RCC 7860 (cell line): ENCODE data around the gene ZNF232.
"Not testable (repeated sequence)": the region's sequence is repeated elsewhere in the genome, so short reads cannot be mapped to it uniquely, and the experiment has no call there.

Experiments used
- DNase-seq: peaks from one replicate; pipeline ENCODE4 v3.0.0-alpha.2; 2015; ENCODE audit warnings: low spot score
- FAIRE-seq: peaks from 2 replicates; lab custom pipeline; 2012; peaks lifted over from hg19 to GRCh38; lab: Jason Lieb, UNC

The ZNF232 gene

GRCh38 chr17:5130687-5131086 is 19.0 kb upstream of the ZNF232 start:
- not testable (repeated sequence) for FAIRE-seq

GRCh38 chr17:5130261-5130660 is 18.6 kb upstream of the ZNF232 start:
- DNase-seq, FAIRE-seq: not testable (repeated sequence)

More at GRCh38 chr17:5130687-5131086, 19.0 kb upstream of the ZNF232 start:
- DNase-seq, result not testable (repeated sequence)

GRCh38 chr17:5129770-5130169 is 18.1 kb upstream of the ZNF232 start:
- DNase-seq, FAIRE-seq: not testable (repeated sequence)

- FAIRE-seq, result no peak
Observed at GRCh38 chr17:5128905-5129535, 17.3 kb upstream of the ZNF232 start.

GRCh38 chr17:5128387-5128786 is 16.7 kb upstream of the ZNF232 start:
- DNase-seq, FAIRE-seq: not testable (repeated sequence)

More at GRCh38 chr17:5128905-5129535, 17.3 kb upstream of the ZNF232 start:
- no peak for DNase-seq

- DNase-seq (no peak), FAIRE-seq (no peak)
Observed at GRCh38 chr17:5127910-5128309, 16.2 kb upstream of the ZNF232 start.

GRCh38 chr17:5126719-5127488 is 15.2 kb upstream of the ZNF232 start:
- DNase-seq, result no peak
- FAIRE-seq, result no peak

GRCh38 chr17:5124896-5125295 is 13.2 kb upstream of the ZNF232 start:
- FAIRE-seq, DNase-seq: not testable (repeated sequence)

- FAIRE-seq, DNase-seq: not testable (repeated sequence)
Observed at GRCh38 chr17:5124125-5124760, 12.6 kb upstream of the ZNF232 start.

GRCh38 chr17:5123343-5124124 is 11.9 kb upstream of the ZNF232 start:
- FAIRE-seq (no peak), DNase-seq (no peak)

GRCh38 chr17:5122586-5123342 is 11.1 kb upstream of the ZNF232 start:
- FAIRE-seq, result no peak
- no peak for DNase-seq

GRCh38 chr17:5122056-5122455 is 10.4 kb upstream of the ZNF232 start:
- not testable (repeated sequence) for DNase-seq, FAIRE-seq

- FAIRE-seq (no peak), DNase-seq (no peak)
Observed at GRCh38 chr17:5121186-5121841, 9.6 kb upstream of the ZNF232 start.

- not testable (repeated sequence) for DNase-seq, FAIRE-seq
Observed at GRCh38 chr17:5120436-5121185, 8.9 kb upstream of the ZNF232 start.

GRCh38 chr17:5120036-5120435 is 8.4 kb upstream of the ZNF232 start:
- DNase-seq (no peak), FAIRE-seq (no peak)

- FAIRE-seq (no peak), DNase-seq (no peak)
Observed at GRCh38 chr17:5118219-5118618, 6.5 kb upstream of the ZNF232 start.

- DNase-seq (no peak), FAIRE-seq (no peak)
Observed at GRCh38 chr17:5115673-5116651, 4.3 kb upstream of the ZNF232 start, which contains the start of gene USP6. Gene USP6, plus strand, starts transcription at chr17:5116032. Its CDS starts 14,336 bp downstream, at chr17:5130368.

GRCh38 chr17:5110816-5111215 is 862 bp downstream of the ZNF232 start:
- DNase-seq (no peak), FAIRE-seq (no peak)
